WTC11 (cell line): ENCODE results near the gene MPV17L2.

Source experiments
- ATF2 ChIP-seq: sonication (generic); formaldehyde crosslinking; IDR thresholded peaks from 2 replicates; pipeline ENCODE4 v1.8.1; 2022; ENCODE audit warnings: low read depth, missing genetic modification reagents, borderline replicate concordance
- FOXP1 ChIP-seq: sonication (generic); formaldehyde crosslinking; IDR thresholded peaks from 2 replicates; pipeline ENCODE4 v1.8.0; 2022; ENCODE audit warnings: missing genetic modification reagents, mild to moderate bottlenecking, moderate library complexity, borderline replicate concordance
- HMGXB4 ChIP-seq: sonication (generic); formaldehyde crosslinking; IDR thresholded peaks from 2 replicates; pipeline ENCODE4 v1.8.1; 2023; ENCODE audit warnings: mild to moderate bottlenecking, moderate library complexity, missing genetic modification reagents
- KAT7 ChIP-seq: sonication (generic); formaldehyde crosslinking; IDR thresholded peaks from 2 replicates; pipeline ENCODE4 v1.8.1; 2023; ENCODE audit warnings: missing genetic modification reagents, mild to moderate bottlenecking, borderline replicate concordance
- OVOL2 ChIP-seq: fragments of 250-450 bp; sonication (Bioruptor Pico); IDR thresholded peaks from 2 replicates; pipeline ENCODE4 v1.9.0; 2021; ENCODE audit warnings: mild to moderate bottlenecking, borderline replicate concordance
- TF ChIP-seq, protein P1 (sequence below): fragments of 200-600 bp; IDR thresholded peaks from 2 replicates; pipeline ENCODE4 v1.8.0; 2022; ENCODE audit warnings: antibody characterized with exemption

DNA sequence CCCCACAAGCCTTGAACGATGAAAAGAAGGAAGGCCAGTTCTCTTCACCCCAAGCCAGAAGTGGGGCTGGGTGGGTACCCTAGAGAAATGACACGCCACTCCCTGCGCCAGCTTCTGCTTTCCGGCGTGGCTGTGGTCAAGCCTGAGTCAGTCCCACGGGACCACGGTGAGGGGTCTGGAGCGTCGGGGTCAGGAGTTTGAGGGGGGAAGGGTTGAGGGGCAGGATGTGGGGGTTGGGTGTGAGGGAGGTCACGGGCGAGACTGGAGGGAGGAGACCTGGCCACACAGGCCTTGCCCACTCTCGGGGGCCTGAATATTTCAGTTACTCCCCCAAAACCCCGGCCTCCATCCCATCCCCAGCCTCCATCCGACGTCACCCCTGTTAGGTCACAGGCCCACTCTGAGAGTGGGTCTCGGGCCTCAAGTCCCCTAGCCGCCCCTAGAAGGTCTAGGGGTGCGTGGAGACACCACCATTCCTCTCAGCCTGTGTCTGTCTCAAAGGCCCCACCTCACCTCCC is 19.9 kb upstream of the MPV17L2 start:
- TF ChIP-seq, protein P1, sequence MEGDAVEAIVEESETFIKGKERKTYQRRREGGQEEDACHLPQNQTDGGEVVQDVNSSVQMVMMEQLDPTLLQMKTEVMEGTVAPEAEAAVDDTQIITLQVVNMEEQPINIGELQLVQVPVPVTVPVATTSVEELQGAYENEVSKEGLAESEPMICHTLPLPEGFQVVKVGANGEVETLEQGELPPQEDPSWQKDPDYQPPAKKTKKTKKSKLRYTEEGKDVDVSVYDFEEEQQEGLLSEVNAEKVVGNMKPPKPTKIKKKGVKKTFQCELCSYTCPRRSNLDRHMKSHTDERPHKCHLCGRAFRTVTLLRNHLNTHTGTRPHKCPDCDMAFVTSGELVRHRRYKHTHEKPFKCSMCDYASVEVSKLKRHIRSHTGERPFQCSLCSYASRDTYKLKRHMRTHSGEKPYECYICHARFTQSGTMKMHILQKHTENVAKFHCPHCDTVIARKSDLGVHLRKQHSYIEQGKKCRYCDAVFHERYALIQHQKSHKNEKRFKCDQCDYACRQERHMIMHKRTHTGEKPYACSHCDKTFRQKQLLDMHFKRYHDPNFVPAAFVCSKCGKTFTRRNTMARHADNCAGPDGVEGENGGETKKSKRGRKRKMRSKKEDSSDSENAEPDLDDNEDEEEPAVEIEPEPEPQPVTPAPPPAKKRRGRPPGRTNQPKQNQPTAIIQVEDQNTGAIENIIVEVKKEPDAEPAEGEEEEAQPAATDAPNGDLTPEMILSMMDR = no peak
- TF ChIP-seq ATF2 (CRISPR knock-in tag) (no peak), FOXP1 (CRISPR knock-in tag) (no peak), HMGXB4 (no peak), KAT7 (CRISPR knock-in tag) (no peak), OVOL2 (no peak)
